Body of pancreas (tissue), 4 donors: ENCODE measurements around the gene TMEM9. TPM values are rescaled to one million over a fixed set of nuclear protein-coding genes. Genes with fewer than 3 reads are reported as not detected.

Source experiments
- ATAC-seq: fragments of 150-250 bp; one replicate; pipeline ENCODE4 v1.9.1; 2016
- DNase-seq, 4 donors: peaks; one replicate each; pipeline ENCODE4 v3.0.0-alpha.2; 2019
- H3K27ac ChIP-seq, 4 donors: fragments of 200-600 bp; sonication (generic); 1 replicate in 3 of 4; 2 replicates in 1 of 4; pipeline versions ENCODE4 v1.5.1 to v1.6.1; 2016 to 2019; ENCODE audit warnings: mild to moderate bottlenecking in 1 of 4, mixed read lengths in 1 of 4, moderate library complexity in 1 of 4
- H3K27me3 ChIP-seq, 2 donors: fragments of 200-600 bp; sonication (generic); one replicate each; pipeline ENCODE4 v1.6.0; 2016; ENCODE audit warnings: mild to moderate bottlenecking in 1 of 2
- H3K36me3 ChIP-seq, 2 donors: fragments of 200-600 bp; sonication (generic); replicated peaks in 1 of 2; 2 replicates each; pipeline ENCODE4 v1.5.1; 2016; ENCODE audit warnings: low read depth in 2 of 2; ENCODE audit not compliant: insufficient read depth in 1 of 2
- H3K4me1 ChIP-seq: fragments of 200-600 bp; sonication (generic); one replicate; pipeline ENCODE4 v1.6.0; 2016
- H3K4me3 ChIP-seq, 2 donors: fragments of 200-600 bp; sonication (generic); 1 replicate in 1 of 2; 2 replicates in 1 of 2; pipeline ENCODE4 v1.5.1; 2016 to 2019
- H3K9me3 ChIP-seq, 3 donors: fragments of 200-600 bp; sonication (generic); 1 replicate in 2 of 3; 2 replicates in 1 of 3; pipeline ENCODE4 v1.5.1; 2016
- CTCF ChIP-seq, 7 experiments: fragments of 450-650 bp in 4 of 7; fragments of 200-600 bp in 3 of 7; sonication (generic) in 3 of 7; IDR thresholded peaks; one replicate each; pipeline ENCODE4 v1.5.1; 2016 to 2019; ENCODE audit warnings: antibody characterized with exemption in 7 of 7
- POLR2A ChIP-seq, 3 donors: fragments of 450-650 bp; IDR thresholded peaks; one replicate each; pipeline ENCODE4 v1.6.1; 2016; ENCODE audit warnings: antibody characterized with exemption in 3 of 3, mild to moderate bottlenecking in 2 of 3
- WGBS, 2 donors: methylation state at CpG; one replicate each; pipeline ENCODE4 v1.1.5; 2017; 5-methylcytosine and 5-hydroxymethylcytosine counted together
- intact Hi-C: fragments of 100-400 bp; cut with DNase I; formaldehyde crosslinking; loops from one replicate; pipeline ENCODE4 v1.15.1; 2023
- total RNA-seq, 2 donors: library from RNA; depleted of rRNA; stranded (reverse); fragments of >200 nt; gene quantifications; one replicate each; pipeline ENCODE4 v1.1.0, GENCODE V29; 2016

Gene TMEM9
- total RNA-seq, 2 donors from 2014 or later = 56.6 to 70.5 TPM

GRCh38 chr1:201171063-201172036 is 17.1 kb upstream of the TMEM9 start:
- Histone ChIP-seq H3K4me1 (peaks cover 32% of the 10 kb centered on the region), H3K27me3 (no peaks in the 10 kb centered on the region), H3K27ac (peak overlapping the region; percentile 99 to 100 (median 99)), H3K9me3 (no peaks in the 10 kb centered on the region), H3K36me3 (no peaks in the 10 kb centered on the region), H3K4me3 (peak overlapping the region in 1 of 2 donors; percentile 9)
- intact Hi-C loops = no loop called here
- 2 to 5% methylated on average over 34 to 48 of the region's 48 CpGs for WGBS, 2 donors
- ATAC-seq (peak; percentile 43), DNase-seq (peak; percentile 69 to 74 (median 71))
- TF ChIP-seq CTCF (IDR thresholded peaks at IDR 0.05) (peak in 6 of 7 experiments; percentile 22 to 66 (median 44)), POLR2A (IDR thresholded peaks at IDR 0.05) (peak; percentile 55 to 76 (median 60))

GRCh38 chr1:201170533-201171062 is 16.3 kb upstream of the TMEM9 start:
- H3K27ac ChIP-seq = peak overlapping the region; percentile 99 to 100 (median 99)
- TF ChIP-seq POLR2A (IDR thresholded peaks at IDR 0.05) (peak; percentile 94 to 99 (median 97)), CTCF (IDR thresholded peaks at IDR 0.05) (no peak)
- peaks cover 39% of the 10 kb centered on the region for H3K4me1 ChIP-seq
- ATAC-seq = peak; percentile 95
- 2% methylated on average over 24 to 26 of the region's 26 CpGs for WGBS, 2 donors
- H3K36me3 ChIP-seq = no peaks in the 10 kb centered on the region
- no peaks in the 10 kb centered on the region for H3K27me3 ChIP-seq
- peak; percentile 98 to 99 (median 99) for DNase-seq
- H3K4me3 ChIP-seq = no peak overlapping the region
- H3K9me3 ChIP-seq = no peaks in the 10 kb centered on the region
- intact Hi-C loops = no loop called here

- ATAC-seq (no peak), DNase-seq (no peak)
- Histone ChIP-seq H3K27me3 (no peaks in the 10 kb centered on the region), H3K27ac (peak overlapping the region; percentile 99 to 100 (median 99)), H3K4me3 (no peak overlapping the region), H3K4me1 (peaks cover 39% of the 10 kb centered on the region), H3K36me3 (no peaks in the 10 kb centered on the region), H3K9me3 (no peaks in the 10 kb centered on the region)
- WGBS, 2 donors = 37 to 49% methylated on average over 2 of the region's 2 CpGs
- TF ChIP-seq POLR2A (IDR thresholded peaks at IDR 0.05) (no peak), CTCF (IDR thresholded peaks at IDR 0.05) (no peak)
- intact Hi-C loops = no loop called here
Measured at GRCh38 chr1:201169971-201170532, 15.8 kb upstream of the TMEM9 start.

- Histone ChIP-seq H3K27me3 (no peaks in the 10 kb centered on the region), H3K27ac (peak overlapping the region; percentile 99 to 100 (median 99)), H3K4me1 (peaks cover 39% of the 10 kb centered on the region), H3K36me3 (no peaks in the 10 kb centered on the region), H3K4me3 (no peak overlapping the region), H3K9me3 (no peaks in the 10 kb centered on the region)
- WGBS, 2 donors = 69 to 81% methylated on average over 3 of the region's 3 CpGs
- TF ChIP-seq POLR2A (IDR thresholded peaks at IDR 0.05) (no peak), CTCF (IDR thresholded peaks at IDR 0.05) (no peak)
- ATAC-seq = no peak
- no peak for DNase-seq
- intact Hi-C loops = no loop called here
Measured at GRCh38 chr1:201169203-201169602, 14.9 kb upstream of the TMEM9 start.
